Hepatocyte (in vitro differentiated cells): ENCODE results near the gene ACOT12.

Experiments
- CTCF ChIP-seq: fragments of 200-600 bp; sonication (generic); IDR thresholded peaks from 2 replicates; pipeline ENCODE4 v1.5.1; 2016; ENCODE audit warnings: antibody characterized with exemption, mild to moderate bottlenecking; ENCODE audit not compliant: poor library complexity
- EZH2 ChIP-seq: fragments of 200-600 bp; sonication (generic); IDR thresholded peaks from 2 replicates; pipeline ENCODE4 v1.6.1; 2016; ENCODE audit warnings: antibody characterized with exemption, mild to moderate bottlenecking, borderline replicate concordance

GRCh38 chr5:81363093-81363871 is 30.7 kb downstream of the ACOT12 start:
- TF ChIP-seq EZH2 (no peak), CTCF (no peak)
